ENCODE measurements around the gene SCN5A. TPM values are rescaled to one million over a fixed set of nuclear protein-coding genes. Genes with fewer than 3 reads are reported as not detected.

The SCN5A gene
- total RNA-seq, 1 donor, result not detected

DNA sequence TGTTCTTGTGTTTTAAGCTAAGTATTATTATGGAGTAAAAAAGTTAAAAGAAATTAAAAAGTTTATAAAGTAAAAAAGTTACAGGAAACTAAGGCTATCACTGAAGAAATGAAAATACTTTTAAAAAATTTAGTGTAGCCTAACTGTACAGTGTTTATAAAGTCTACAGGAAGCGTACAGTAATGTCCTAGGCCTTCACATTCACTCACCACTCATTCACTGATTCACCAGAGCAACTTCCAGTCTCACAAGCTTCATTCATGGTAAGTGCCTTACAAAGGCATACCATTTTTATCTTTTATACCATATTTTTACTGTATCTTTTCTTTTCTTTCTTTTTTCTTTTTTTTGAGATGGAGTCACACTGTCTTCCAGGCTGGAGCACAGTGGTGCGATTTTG lies 40.7 kb upstream of the SCN5A start:
- H3K27me3 ChIP-seq (ENCODE audit: insufficient read depth, low read length), result no peaks in the 10 kb centered on the region

DNA sequence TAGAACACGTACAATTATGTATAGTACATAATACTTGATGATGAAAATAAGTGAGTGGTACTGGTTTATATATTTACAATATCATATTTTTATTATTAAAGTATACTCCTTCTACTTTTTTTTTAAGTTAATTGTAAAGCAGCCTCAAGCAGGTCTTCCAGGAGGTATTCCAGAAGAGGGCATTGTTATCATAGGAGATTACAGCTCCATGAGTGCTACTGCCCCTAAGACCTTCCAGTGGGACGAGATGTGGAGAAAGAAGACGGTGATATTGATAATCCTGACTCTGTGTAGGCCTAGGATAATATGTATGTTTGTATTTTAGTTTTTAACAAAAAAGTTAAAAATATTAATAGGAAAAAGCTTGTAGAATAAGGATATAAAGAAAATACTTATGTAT lies 40.3 kb upstream of the SCN5A start:
- H2AFZ ChIP-seq (ENCODE audit: low read length), result no peak overlapping the region
- H3K79me2 ChIP-seq (ENCODE audit: insufficient read depth, low read length), result no peaks in the 10 kb centered on the region
- H3K4me3 ChIP-seq (ENCODE audit: insufficient read depth, low read length), result no peak overlapping the region
- no peaks in the 10 kb centered on the region for H4K20me1 ChIP-seq (ENCODE audit: insufficient read depth, low read length)
- TF ChIP-seq, protein P1, sequence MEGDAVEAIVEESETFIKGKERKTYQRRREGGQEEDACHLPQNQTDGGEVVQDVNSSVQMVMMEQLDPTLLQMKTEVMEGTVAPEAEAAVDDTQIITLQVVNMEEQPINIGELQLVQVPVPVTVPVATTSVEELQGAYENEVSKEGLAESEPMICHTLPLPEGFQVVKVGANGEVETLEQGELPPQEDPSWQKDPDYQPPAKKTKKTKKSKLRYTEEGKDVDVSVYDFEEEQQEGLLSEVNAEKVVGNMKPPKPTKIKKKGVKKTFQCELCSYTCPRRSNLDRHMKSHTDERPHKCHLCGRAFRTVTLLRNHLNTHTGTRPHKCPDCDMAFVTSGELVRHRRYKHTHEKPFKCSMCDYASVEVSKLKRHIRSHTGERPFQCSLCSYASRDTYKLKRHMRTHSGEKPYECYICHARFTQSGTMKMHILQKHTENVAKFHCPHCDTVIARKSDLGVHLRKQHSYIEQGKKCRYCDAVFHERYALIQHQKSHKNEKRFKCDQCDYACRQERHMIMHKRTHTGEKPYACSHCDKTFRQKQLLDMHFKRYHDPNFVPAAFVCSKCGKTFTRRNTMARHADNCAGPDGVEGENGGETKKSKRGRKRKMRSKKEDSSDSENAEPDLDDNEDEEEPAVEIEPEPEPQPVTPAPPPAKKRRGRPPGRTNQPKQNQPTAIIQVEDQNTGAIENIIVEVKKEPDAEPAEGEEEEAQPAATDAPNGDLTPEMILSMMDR (IDR thresholded peaks at IDR 0.05; ENCODE audit: extremely low read depth, low read depth, low read length), result no peak
- no peaks in the 10 kb centered on the region for H3K36me3 ChIP-seq (ENCODE audit: insufficient read depth, low read length)
- no peak for DNase-seq (ENCODE audit: insufficient read length, low spot score, missing footprints)
- no peaks in the 10 kb centered on the region for H3K27me3 ChIP-seq (ENCODE audit: insufficient read depth, low read length)
- no peaks in the 10 kb centered on the region for H3K4me1 ChIP-seq (ENCODE audit: insufficient read depth, low read length)
- no peak overlapping the region for H3K27ac ChIP-seq (ENCODE audit: low read depth, low read length)
- no peak overlapping the region for H3K4me2 ChIP-seq (ENCODE audit: insufficient read depth, low read length)
- H3K9me3 ChIP-seq (ENCODE audit: low read depth, low read length), result no peaks in the 10 kb centered on the region

More for the DNA sequence above, 40.7 kb upstream of the SCN5A start:
- DNase-seq (ENCODE audit: insufficient read length, low spot score, missing footprints), result no peak
- no peaks in the 10 kb centered on the region for H3K36me3 ChIP-seq (ENCODE audit: insufficient read depth, low read length)
- H3K4me2 ChIP-seq (ENCODE audit: insufficient read depth, low read length), result no peak overlapping the region
- H3K27ac ChIP-seq (ENCODE audit: low read depth, low read length), result no peak overlapping the region
- TF ChIP-seq, protein P1 (IDR thresholded peaks at IDR 0.05; ENCODE audit: extremely low read depth, low read depth, low read length), result no peak
- H2AFZ ChIP-seq (ENCODE audit: low read length), result no peak overlapping the region
- H3K79me2 ChIP-seq (ENCODE audit: insufficient read depth, low read length), result no peaks in the 10 kb centered on the region
- H3K9me3 ChIP-seq (ENCODE audit: low read depth, low read length), result no peaks in the 10 kb centered on the region
- H3K4me3 ChIP-seq (ENCODE audit: insufficient read depth, low read length), result no peak overlapping the region
- H3K4me1 ChIP-seq (ENCODE audit: insufficient read depth, low read length), result no peaks in the 10 kb centered on the region
- no peaks in the 10 kb centered on the region for H4K20me1 ChIP-seq (ENCODE audit: insufficient read depth, low read length)

DNA sequence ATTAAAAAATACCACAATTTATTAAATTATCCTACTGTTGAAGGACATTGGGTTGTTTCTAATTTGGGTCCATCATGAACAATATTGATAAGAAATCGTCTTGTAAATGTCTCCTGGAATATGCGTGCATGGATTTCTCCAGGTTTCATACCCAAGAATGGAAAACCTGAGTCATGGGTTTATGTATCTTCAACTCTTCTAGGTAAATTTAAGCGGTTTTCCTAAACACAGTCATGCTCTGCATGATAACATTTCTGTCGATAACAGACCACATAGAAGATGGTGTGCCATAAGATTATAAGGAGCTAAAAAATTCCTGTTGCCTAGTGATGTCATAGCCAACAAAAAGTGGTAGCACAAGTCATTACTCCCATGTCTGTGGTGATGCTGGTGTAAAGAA lies 39.9 kb upstream of the SCN5A start:
- DNase-seq (ENCODE audit: insufficient read length, low spot score, missing footprints), result no peak
- Histone ChIP-seq H3K9me3 (ENCODE audit: low read depth, low read length) (no peaks in the 10 kb centered on the region), H3K27ac (ENCODE audit: low read depth, low read length) (no peak overlapping the region), H2AFZ (ENCODE audit: low read length) (no peak overlapping the region), H4K20me1 (ENCODE audit: insufficient read depth, low read length) (no peaks in the 10 kb centered on the region), H3K79me2 (ENCODE audit: insufficient read depth, low read length) (no peaks in the 10 kb centered on the region), H3K4me2 (ENCODE audit: insufficient read depth, low read length) (no peak overlapping the region), H3K4me3 (ENCODE audit: insufficient read depth, low read length) (no peak overlapping the region), H3K4me1 (ENCODE audit: insufficient read depth, low read length) (no peaks in the 10 kb centered on the region), H3K36me3 (ENCODE audit: insufficient read depth, low read length) (no peaks in the 10 kb centered on the region), H3K27me3 (ENCODE audit: insufficient read depth, low read length) (no peaks in the 10 kb centered on the region)
- TF ChIP-seq, protein P1 (IDR thresholded peaks at IDR 0.05; ENCODE audit: extremely low read depth, low read depth, low read length), result no peak

DNA sequence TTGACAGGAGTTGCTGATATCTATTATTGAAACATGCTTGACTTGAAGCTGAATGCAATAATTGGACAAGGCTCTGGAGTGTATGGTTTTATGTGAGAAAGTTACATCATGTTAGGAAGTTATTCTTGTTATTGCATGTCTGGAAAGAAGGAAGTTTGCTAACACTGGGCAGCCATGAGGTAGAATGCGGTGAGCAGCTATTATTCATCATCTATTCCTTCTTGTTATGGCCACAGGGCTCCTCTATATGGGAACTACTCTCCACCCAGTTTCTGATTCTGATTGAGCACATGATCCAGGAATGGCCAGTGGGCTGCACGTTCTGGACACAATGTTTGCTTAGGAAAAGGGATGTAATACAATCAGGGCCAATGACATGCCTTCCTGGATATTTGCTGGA lies 37.8 kb upstream of the SCN5A start:
- no peak overlapping the region for H3K27ac ChIP-seq (ENCODE audit: low read depth, low read length)
- no peak overlapping the region for H3K4me3 ChIP-seq (ENCODE audit: insufficient read depth, low read length)
- no peaks in the 10 kb centered on the region for H3K4me1 ChIP-seq (ENCODE audit: insufficient read depth, low read length)
- H3K27me3 ChIP-seq (ENCODE audit: insufficient read depth, low read length), result no peaks in the 10 kb centered on the region
- H3K9me3 ChIP-seq (ENCODE audit: low read depth, low read length), result no peaks in the 10 kb centered on the region
- H4K20me1 ChIP-seq (ENCODE audit: insufficient read depth, low read length), result no peaks in the 10 kb centered on the region
- TF ChIP-seq, protein P1 (IDR thresholded peaks at IDR 0.05; ENCODE audit: extremely low read depth, low read depth, low read length), result no peak
- H3K79me2 ChIP-seq (ENCODE audit: insufficient read depth, low read length), result no peaks in the 10 kb centered on the region
- H3K4me2 ChIP-seq (ENCODE audit: insufficient read depth, low read length), result no peak overlapping the region
- DNase-seq (ENCODE audit: insufficient read length, low spot score, missing footprints), result no peak
- H2AFZ ChIP-seq (ENCODE audit: low read length), result no peak overlapping the region
- H3K36me3 ChIP-seq (ENCODE audit: insufficient read depth, low read length), result no peaks in the 10 kb centered on the region

All from osteoblast (primary cell).